Fibroblast of the aortic adventitia (primary cell): ENCODE data around the gene GRB10. TPM values are rescaled to one million over a fixed set of nuclear protein-coding genes. Genes with fewer than 3 reads are reported as not detected.

ENCODE experiments used
- DNase-seq: peaks from one replicate; pipeline ENCODE4 v3.0.0-alpha.2; 2010; ENCODE audit warnings: low read depth
- H3K4me3 ChIP-seq: 2 replicates; pipeline ENCODE4 v1.5.1; 2011; ENCODE audit warnings: low read depth, mild to moderate bottlenecking, control low read depth, low read length, moderate library complexity
- CTCF ChIP-seq: IDR thresholded peaks from 2 replicates; pipeline ENCODE4 v1.5.1; 2011; ENCODE audit warnings: mild to moderate bottlenecking, low read length, control low read depth, inconsistent platforms; ENCODE audit not compliant: insufficient read depth
- total RNA-seq: library from RNA; depleted of rRNA; stranded (reverse); fragments of >200 nt; gene quantifications from 2 replicates; pipeline ENCODE4 v1.2.3, GENCODE V29; 2012; ENCODE audit warnings: low replicate concordance

GRB10 gene
- total RNA-seq, 1 donor: 39.1 TPM

GRCh38 chr7:50622821-50623220, 159.9 kb downstream of the GRB10 start:
- TF ChIP-seq CTCF: no peak
- DNase-seq: no peak
- H3K4me3 ChIP-seq: no peak overlapping the region

- H3K4me3 ChIP-seq: no peak overlapping the region
- no peak for TF ChIP-seq CTCF
- DNase-seq: no peak
These were observed 160.7 kb downstream of the GRB10 start for GRCh38 chr7:50621973-50622490.

GRCh38 chr7:50621206-50621605, 161.5 kb downstream of the GRB10 start:
- no peak overlapping the region for H3K4me3 ChIP-seq
- no peak for TF ChIP-seq CTCF
- DNase-seq: no peak

DNA sequence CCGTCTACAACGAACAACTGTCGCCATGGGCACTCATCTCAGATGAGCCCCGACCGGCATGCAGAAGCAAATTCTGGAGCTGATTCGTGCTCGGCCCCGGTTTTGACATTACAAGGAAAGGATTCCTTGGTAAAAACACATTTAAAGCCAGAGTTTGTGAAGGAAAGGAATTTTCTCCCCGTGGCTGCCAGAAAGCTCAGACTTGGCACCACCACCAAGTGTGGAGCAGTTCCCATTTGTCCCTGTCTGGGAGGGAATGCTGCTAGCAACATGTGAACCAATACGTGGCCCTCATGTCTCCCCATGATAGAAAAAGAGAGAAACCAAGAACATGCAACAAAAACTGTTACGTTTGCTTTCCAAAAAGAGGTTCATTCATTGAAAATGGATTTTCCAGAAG, 162.3 kb downstream of the GRB10 start:
- peak; percentile 60 for DNase-seq
- no peak overlapping the region for H3K4me3 ChIP-seq
- TF ChIP-seq CTCF: no peak

DNA sequence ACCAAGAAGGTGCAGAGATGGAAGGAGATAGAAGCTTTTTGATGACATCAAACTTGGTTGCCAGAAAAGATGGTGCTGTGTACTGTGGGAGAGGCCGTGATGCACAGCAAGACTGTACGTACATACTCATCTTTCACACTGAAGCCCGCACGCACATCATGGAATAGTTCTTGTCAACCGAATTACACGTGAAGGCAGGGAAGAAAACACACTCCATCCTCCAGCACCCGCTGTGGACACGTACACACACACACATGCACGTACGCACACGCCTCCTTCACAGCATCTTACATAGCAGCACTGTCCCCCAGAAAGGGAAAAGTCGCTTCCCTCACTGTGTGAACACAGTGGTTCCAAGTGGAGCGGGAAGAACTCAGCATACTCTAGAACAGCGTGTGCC, 163.0 kb downstream of the GRB10 start:
- no peak overlapping the region for H3K4me3 ChIP-seq
- DNase-seq: no peak
- no peak for TF ChIP-seq CTCF

DNA sequence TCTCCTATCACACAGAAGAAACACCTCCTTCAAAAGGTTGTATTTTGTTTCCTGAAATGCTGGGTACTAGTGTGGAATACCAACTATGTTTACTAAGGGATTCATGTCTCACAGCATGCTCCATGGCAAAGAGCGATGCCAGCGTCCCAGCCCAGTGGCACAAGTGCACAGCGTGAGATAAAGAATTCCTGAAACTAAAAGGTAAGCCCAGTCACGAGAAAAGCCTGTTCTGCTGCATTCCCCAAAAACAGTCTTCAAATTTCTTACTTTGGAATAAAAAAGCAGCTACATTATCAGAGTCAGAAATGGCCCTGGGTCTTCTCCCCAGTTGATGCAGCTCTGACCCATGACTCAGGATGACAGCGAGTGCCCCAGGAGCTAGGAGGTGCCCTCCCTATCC, 164.4 kb downstream of the GRB10 start:
- H3K4me3 ChIP-seq: no peak overlapping the region

More for the DNA sequence above, 164.4 kb downstream of the GRB10 start:
- no peak for TF ChIP-seq CTCF
- no peak for DNase-seq
